Right ventricle myocardium superior (tissue), 1 donor: ENCODE measurements around the gene MAP1B. TPM values are rescaled to one million over a fixed set of nuclear protein-coding genes. Genes with fewer than 3 reads are reported as not detected.

Source experiments
- ATAC-seq: fragments of 200-7000 bp; cut with Tn5 transposase; one replicate; pipeline ENCODE4 v1.9.1; 2020; ENCODE audit warnings: mild to moderate bottlenecking; ENCODE audit not compliant: poor library complexity
- DNase-seq: peaks from one replicate; pipeline ENCODE4 v3.0.0-alpha.2; 2020
- intact Hi-C: fragments of 100-400 bp; cut with DNase I; formaldehyde crosslinking; loops from one replicate; pipeline ENCODE4 v1.11.2; 2022
- total RNA-seq: library from RNA; stranded (reverse); fragmentation: NEBNext Ultra II Directional; extraction: Animal tissue kit (Norgen Biotek cat#: 25700); gene quantifications from one replicate; pipeline ENCODE4 v1.2.1, GENCODE V29; 2021
- donor health status: DM: no; HTN: yes; CAD: no; lungs with severe emphysema.

Gene MAP1B
- total RNA-seq, 1 donor from 2014 or later = 49.7 TPM

DNA sequence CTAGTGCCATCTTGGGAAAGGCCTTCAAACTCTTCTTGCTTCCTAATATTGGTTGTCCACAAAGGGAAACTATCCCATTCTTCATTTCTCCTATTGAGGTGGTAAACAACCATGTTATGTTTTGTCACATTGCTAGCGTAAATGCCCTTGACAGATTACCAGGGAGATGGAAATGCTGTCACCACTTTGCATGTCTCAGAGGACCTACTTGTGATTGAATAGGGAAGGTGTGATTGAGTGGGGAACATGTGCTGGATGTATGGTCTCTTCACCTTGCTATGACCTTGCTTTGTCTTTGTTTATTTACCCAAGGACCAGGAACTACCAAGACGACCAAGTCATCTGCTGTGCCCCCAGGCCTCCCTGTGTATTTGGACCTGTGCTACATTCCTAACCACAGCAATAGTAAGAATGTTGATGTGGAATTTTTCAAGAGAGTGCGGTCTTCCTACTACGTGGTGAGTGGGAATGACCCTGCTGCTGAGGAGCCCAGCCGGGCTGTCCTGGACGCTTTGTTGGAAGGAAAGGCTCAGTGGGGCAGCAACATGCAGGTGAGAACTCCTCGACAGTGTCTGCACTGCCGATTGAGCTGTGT lies 96.1 kb downstream of the MAP1B start:
- no peak for ATAC-seq
- intact Hi-C loops = no loop called here
- no peak for DNase-seq

DNA sequence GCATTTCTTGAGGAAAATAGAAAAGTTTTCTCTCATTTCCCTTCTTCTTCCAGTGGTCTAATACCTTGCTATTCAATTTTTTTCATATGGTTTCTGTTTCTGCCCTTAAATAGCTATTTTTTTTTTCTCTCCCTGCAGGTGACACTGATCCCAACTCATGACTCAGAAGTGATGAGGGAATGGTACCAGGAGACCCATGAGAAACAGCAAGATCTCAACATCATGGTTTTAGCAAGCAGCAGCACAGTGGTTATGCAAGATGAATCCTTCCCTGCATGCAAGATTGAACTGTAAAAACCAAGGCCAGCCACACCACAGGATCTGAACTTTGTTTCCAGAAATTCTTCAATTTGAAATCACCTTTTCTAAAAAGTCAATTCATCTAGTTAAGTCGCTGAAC lies 97.7 kb downstream of the MAP1B start:
- intact Hi-C loops = no loop called here
- DNase-seq = no peak
- ATAC-seq = no peak

DNA sequence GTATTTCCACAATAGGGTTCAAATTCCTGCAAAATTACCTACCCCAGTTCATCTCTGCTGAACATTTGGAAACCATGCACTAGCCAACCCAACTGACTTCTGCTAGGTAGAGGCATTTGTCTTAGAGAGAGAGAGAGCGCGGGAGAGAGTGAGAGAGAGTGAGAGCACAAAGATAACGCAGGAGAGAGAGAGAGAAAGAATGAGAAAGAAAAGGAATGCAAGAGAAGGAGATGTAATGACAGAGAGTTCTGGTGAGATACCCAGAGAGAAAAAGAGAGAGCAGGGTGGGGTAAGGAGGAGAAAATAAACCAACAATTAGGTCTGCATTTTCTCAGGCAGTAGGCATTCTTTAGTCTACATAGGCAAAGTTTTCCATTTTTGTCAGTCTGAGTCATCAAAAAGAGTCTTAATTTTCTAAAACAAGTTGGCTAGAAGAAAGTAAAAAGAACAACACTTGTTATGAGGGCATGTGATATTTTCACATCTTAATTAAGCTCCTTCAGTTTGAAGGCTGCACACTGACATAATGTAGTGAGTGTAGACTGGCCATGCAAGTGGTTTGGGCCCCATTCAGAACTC lies 98.2 kb downstream of the MAP1B start:
- no peak for ATAC-seq
- no peak for DNase-seq
- intact Hi-C loops = no loop called here

DNA sequence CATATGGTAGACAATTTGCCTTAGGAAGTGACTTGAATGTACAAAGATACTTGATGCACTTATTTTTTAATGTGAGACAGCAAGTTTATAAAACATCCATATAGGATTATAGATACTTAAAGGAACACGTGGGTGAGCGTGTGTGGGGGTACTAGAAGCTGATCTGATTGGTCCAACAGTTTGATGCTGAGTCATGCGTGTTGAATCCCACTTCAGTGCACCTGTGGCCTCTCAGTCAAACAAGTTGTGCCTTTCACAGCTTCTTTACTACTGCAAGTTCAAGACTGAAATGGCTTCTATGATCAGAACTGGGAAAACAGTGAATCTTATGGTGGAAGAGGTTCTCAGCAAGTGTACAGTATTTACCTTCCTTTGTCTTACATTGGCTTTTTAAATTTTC lies 98.9 kb downstream of the MAP1B start:
- ATAC-seq = no peak
- no peak for DNase-seq
- intact Hi-C loops = no loop called here

DNA sequence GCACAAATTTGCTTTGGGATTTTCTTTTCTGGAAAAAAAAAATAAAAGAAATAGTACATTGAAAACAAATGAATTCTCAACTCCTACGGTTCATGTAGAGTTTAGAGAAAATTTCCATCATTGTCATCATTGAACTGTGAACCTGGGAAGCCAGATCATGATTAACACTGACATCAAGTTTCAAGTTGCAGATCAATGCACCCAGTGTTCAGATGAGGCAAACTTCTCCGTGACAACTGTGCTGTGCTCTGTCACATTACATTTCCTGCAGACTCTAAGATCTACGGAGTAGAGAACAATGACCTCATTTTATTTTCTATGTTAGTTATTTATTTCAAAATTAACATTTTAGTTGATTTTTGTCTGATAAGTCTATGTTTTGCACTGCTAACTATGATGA lies 99.7 kb downstream of the MAP1B start:
- DNase-seq = no peak
- no peak for ATAC-seq
- intact Hi-C loops = no loop called here

DNA sequence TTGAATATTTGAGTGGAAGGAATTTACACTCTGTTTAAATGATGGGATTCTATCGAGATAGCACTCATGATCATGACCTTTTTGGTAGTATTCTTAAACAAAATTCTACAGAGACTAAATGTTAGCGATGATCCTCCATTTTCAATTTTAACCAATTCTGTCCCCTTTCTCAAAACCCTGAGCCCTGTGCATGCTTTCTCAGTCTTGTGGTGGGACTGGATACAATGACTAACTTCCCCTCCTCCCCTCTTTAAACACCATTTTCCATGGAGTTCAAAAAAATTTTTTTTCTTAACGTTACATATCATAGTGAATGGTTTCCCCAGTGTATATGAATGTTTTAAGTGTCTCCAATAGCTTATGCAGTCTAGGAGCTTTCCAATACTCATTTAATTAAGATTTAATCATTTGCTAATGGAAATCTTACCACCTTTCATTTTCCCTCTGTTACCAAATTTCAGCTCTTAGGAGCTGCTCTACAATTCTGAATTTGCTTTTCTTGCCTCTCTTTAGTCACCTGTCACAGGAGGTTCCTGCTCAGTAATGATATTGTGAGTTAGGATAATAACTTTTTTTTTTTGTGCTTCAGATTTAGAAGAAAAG lies 101.2 kb downstream of the MAP1B start:
- intact Hi-C loops = no loop called here
- DNase-seq (no peak), ATAC-seq (no peak)

DNA sequence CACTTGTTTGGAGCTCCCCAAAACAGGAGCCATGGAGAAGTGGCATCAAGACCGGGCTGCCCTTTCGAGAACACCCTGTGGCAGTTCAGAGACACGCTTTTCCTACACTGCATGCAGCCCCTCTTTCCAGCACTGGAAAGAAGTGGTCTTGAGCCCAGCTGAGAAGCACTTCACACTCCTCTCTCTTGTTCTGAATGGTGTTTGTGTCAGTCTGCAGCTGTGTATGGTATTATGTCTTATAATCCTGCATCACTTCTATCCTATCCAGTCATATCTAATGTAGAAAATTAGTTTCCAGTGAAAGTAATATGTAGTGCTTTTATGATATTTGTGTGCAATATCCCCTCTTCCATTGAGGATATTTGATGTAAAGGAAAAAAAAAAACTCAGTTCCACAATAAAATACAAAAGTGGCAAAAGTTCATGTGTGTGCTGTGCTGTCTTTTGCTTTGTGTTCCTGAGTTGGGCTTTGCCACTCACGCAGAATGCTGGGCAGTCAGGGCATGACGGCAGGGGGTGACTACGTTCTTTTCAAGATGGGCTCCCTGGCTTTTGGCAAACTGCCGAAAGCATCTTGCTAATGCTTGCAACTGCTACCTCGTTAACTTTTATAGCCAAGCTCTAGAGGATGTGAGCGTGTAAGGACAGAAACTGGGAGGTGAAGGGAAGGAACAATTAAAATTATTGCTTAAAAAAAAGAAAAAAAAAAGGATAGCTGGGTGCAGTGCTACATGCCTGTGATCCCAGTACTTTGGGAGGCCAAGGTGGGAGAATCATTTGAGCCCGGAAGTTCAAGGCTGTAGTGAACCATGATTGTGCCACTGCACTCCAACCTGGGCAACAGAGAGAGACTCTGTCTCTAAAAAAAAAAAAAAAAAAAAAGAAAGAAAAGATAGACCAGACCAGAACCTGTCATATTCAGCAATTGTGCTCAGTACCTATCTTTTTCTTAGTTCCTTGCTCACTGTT lies 102.2 kb downstream of the MAP1B start:
- intact Hi-C loops = no loop called here
- DNase-seq (no peak), ATAC-seq (no peak)

DNA sequence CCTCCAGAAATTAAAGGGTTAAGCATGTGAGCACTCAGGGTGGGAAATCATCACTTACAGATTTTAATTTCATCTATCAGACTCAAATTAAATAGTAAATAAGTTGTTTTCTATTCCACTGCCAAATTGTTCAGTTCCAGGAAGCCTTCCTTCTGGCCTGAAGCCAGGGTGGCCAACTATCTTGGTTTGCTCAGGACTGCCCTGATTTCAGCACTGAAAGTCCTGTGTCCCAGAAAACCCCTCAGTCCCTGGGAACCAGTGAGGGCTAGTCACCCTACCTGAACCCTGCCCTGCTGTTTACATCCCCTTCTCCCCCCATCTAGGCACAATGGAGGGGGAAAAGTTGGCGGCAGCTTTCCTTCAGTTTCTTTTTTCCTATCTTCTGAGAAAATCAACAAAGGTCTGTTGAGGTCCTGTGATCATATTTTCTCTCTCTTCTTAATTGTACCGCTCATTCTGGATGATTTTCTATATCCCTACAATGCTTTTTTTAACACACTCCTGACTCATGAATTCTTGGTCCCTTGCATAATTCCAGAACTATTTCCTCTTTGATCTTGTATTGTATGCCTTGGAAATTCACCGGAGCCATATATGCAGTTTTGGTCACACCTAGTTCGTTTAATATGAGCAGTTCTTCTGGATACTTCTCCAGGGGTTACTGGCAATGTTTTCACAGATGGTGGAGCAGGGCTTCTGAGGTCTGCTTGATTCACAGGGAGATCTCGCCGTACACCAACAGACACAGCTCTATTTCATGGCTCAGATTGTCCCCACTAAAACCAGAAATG lies 103.8 kb downstream of the MAP1B start:
- intact Hi-C loops = no loop called here
- peak; percentile 60 for ATAC-seq

DNA sequence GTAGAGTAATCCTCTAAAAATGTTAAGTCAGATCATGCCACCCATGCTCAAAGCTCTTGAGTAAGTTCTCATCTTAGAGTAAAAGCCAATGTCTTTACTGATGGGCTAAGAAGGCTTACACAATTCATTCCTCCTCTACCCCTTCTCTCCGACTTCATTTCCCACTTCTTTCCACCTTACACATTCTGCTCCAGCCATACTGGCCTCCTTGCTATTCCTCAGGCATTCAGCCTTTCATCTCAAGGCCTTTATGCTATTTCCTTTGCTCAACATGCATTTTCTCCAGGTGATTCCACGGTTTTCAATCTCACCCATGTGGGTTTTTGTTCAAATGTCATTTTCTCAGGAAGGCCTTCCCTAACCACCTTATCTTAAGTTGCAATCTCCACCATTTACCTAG lies 104.9 kb downstream of the MAP1B start:
- DNase-seq (no peak), ATAC-seq (no peak)
- intact Hi-C loops = no loop called here

More for the DNA sequence above, 103.8 kb downstream of the MAP1B start:
- DNase-seq = peak; percentile 71

DNA sequence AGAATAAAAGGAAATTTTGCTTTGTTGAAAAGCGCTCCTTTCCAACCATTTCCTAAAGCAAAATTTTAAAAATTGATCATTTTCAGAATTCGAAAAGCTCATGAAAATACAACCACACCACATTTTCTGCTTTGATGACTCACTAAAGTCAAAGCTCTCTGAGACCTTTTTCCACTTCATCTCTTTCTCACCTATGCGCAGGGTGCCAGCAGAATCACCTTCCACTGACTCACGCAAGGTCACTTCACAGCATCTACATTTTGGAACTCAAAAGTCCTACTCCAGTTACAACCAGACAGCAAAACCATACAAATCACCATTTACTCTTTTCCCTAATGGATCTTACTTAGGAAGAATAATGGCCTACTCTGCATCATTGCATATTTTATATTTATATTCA lies 106.2 kb downstream of the MAP1B start:
- ATAC-seq = no peak
- intact Hi-C loops = no loop called here
- DNase-seq = no peak

DNA sequence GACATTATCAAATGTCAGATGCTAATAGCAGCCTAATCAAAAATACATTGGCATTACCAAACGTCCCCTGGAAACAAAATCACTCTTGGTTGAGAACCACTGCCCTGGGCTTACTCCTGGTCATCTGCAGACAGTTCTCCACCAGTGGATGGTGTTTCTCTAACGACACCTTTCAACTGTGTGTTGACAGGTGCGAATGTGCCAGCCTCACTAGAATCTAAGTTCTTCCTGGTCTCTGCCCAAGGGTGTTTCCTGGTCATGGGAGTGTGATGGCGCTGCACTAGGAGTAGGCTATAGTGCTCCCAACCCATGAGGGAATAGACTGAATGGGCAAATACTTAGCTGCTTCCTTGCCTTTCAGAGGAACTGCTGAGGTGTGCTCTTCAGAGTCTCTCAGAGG lies 106.9 kb downstream of the MAP1B start:
- intact Hi-C loops = no loop called here
- DNase-seq (no peak), ATAC-seq (peak; percentile 85)

DNA sequence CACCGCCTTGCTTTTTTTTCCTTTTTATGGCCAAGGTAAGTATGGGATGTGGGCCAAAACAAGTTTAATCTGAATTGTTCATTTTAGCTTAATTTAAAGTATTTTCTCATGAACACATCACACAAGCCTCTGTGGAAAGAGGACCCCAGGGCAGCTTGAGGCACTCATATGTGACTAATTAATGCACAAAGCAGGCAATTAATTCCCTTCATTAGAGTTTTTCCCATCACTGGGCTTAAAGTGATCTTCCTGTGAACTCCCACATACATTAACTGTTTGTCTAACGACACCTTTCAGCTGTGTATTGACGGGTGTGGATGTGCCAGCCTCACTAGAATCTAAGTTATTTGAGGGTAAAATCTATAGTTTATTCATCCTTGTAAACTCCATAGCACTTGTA lies 109.5 kb downstream of the MAP1B start:
- ATAC-seq = no peak
- intact Hi-C loops = no loop called here
- DNase-seq = no peak

DNA sequence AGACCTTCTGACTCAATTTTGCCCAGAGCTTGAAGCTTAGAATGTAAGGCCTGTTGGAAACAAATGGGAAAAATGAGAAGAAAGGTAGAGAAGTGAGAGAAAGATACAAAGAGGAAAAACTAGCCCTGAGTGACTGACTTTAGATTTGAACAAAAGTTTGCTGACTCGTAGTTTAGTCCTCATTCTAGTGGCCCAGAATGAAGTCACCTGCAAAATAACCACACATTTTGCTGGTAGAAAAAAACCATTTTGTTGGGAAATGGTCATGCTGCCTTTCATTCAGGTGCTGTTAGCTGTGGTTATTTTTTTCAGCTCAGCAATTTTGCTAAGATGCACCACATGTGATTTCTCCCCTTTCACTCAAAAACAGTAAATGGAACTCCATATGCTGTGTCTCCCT lies 113.8 kb downstream of the MAP1B start:
- intact Hi-C loops = no loop called here
- no peak for ATAC-seq

DNA sequence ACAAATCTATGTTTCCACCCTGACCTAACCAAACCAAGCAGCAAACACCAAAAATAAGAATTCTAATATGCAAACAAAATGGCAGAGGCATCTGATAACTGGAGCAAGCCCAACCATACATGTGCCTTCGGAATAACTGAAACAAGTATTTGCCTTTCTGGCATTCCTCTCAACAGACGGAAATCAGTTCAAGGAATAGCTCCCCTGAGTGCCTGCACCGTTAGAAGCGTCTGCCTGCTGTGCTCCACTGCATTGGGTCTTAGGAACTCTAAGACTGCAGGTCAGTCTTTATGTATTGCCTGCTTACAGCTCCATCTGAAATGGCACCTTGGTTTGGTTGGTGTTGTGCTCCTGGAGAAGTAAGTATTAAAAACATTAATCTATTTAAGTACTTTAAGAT lies 114.3 kb downstream of the MAP1B start:
- ATAC-seq (no peak), DNase-seq (no peak)
- intact Hi-C loops = no loop called here

More for the DNA sequence above, 113.8 kb downstream of the MAP1B start:
- DNase-seq = no peak

DNA sequence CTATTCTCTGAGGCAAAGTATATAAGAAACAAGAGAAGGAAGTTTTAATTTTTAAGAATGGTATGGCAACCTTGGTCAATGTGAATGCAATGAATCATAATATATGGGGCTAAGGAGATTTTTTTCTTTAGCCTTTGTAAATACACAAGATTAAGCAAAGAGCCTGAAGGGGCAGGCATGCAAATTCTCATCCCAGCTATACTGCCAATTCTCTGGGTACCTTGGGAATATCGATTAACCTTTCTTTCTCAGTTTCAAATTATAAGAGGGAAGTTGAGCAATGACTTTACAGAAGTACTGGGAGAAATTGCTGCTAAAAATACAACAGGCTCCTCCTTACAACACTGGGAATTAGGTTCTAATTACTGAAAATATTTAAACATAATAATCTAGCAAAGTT lies 115.2 kb downstream of the MAP1B start:
- intact Hi-C loops = no loop called here
- no peak for DNase-seq
- ATAC-seq = no peak

DNA sequence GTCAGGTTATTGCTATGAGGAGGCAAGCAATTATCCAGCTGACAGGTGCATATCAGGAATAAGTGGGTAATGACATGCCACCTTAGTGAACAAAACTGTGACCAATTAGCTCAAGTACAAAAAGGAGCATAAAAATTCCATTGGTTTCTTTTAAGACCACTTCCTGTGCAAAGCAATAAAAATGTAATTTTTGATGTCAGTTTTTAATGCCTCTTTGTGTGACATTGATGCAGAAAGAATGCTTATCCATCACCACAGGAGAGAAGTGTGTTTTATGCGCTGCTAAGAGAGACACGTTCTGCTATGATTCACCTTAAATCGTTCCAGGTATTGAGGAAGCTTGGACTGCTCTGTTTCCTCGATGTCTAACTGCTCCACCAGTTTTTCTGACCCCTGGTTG lies 116.1 kb downstream of the MAP1B start:
- no peak for ATAC-seq
- intact Hi-C loops = no loop called here
- no peak for DNase-seq

DNA sequence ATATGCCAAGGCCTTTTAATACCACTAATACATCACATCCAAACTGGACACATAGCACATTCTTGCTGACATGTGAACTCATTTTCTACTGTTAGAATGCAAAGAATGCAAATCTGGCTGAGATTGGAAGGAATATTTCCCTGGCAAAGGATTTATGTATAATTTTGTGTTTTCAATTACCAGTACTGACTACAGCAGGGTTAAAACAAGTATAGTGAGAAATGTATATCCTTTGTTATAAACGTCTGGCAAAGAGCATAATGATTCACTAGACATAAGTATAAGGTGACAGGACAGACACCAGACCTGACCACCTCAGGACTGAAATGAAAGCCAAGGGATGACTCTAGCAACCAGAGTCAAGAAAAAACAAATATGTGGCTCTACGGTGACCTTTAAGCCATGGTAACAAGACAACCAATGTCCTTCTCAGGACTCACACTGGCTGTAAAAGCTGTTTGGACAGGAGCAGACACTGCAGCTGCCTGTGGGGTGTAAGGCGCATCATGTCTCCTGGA lies 117.7 kb downstream of the MAP1B start:
- no peak for DNase-seq
- ATAC-seq = no peak
- intact Hi-C loops = no loop called here

DNA sequence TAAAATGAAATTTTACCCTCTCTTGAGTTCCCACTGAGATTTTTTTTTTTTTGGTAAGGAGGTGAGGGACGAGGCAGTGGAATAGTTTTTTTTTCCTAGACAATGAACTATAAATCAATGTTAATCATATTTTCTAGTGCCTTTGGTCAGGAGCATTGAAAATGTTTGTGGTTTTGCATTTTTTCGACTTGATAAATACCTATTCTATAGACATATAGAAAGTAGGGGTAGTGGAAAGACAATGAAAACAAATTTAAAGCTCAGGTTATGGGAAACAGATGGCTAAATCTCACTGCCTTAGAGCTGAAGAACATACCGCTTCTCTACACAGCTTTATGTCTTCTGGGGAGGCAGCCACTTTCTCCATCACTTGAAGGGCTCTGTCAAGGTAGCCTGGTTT lies 118.5 kb downstream of the MAP1B start:
- intact Hi-C loops = no loop called here
- DNase-seq (no peak), ATAC-seq (no peak)

DNA sequence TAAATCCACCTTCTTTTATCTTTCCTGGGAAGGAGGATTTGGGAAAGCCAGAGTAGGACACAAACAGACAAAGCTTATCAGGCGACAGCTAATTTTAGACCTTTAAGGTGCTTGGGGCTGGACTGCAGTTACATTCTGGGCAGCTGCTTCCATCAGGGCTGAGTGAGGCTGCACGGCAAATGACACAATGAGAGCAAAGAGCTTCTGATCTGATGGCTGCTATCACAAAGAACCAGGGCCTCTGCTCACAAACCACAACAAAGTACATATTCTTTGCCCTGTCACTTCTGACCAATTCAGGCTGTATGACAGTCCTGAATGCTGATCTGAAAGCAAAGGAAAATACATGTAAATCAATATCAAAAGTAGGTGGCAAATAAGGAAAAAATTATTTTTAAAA lies 119.7 kb downstream of the MAP1B start:
- ATAC-seq (peak; percentile 78), DNase-seq (no peak)
- intact Hi-C loops = no loop called here
